GM23338 (cell line): Measurements from ENCODE around the gene TTC39B. TPM values are rescaled to one million over a fixed set of nuclear protein-coding genes. Genes with fewer than 3 reads are reported as not detected.

Experiments
- ATAC-seq: fragments of 200-7000 bp; cut with Tn5 transposase; 3 replicates; pipeline ENCODE4 v1.9.1; 2020
- DNase-seq: peaks from one replicate; pipeline ENCODE4 v3.0.0-alpha.2; 2015; ENCODE audit warnings: low spot score
- H2AFZ ChIP-seq: fragments of 200-600 bp; sonication (generic); 2 replicates; pipeline ENCODE4 v1.8.0; 2016; ENCODE audit warnings: antibody characterized with exemption, mild to moderate bottlenecking, moderate library complexity
- H3F3A ChIP-seq: fragments of 200-600 bp; sonication (generic); replicated peaks from 2 replicates; pipeline ENCODE4 v1.8.0; 2017; ENCODE audit warnings: antibody characterized with exemption, mixed run types, low read depth
- H3K27ac ChIP-seq: fragments of 200-600 bp; sonication (generic); 2 replicates; pipeline ENCODE4 v1.6.1; 2016; ENCODE audit warnings: low read depth
- H3K27me3 ChIP-seq: fragments of 200-600 bp; sonication (generic); 2 replicates; pipeline ENCODE4 v1.8.0; 2016; ENCODE audit warnings: mild to moderate bottlenecking, mixed run types, moderate library complexity; ENCODE audit not compliant: insufficient read depth
- H3K36me3 ChIP-seq: fragments of 200-600 bp; sonication (generic); 2 replicates; pipeline ENCODE4 v1.8.0; 2016; ENCODE audit warnings: mild to moderate bottlenecking; ENCODE audit not compliant: insufficient read depth
- H3K4me1 ChIP-seq: fragments of 200-600 bp; sonication (generic); 2 replicates; pipeline ENCODE4 v1.8.0; 2016; ENCODE audit warnings: mild to moderate bottlenecking, moderate library complexity; ENCODE audit not compliant: insufficient read depth
- H3K4me2 ChIP-seq: fragments of 200-600 bp; sonication (generic); 2 replicates; pipeline ENCODE4 v1.7.1; 2017; ENCODE audit warnings: mixed run types
- H3K4me3 ChIP-seq: fragments of 200-600 bp; sonication (generic); 2 replicates; pipeline ENCODE4 v1.6.1; 2016; ENCODE audit warnings: mixed run types
- H3K79me2 ChIP-seq: fragments of 200-600 bp; sonication (generic); replicated peaks from 2 replicates; pipeline ENCODE4 v1.8.0; 2017; ENCODE audit warnings: mild to moderate bottlenecking; ENCODE audit not compliant: insufficient read depth
- H3K9me2 ChIP-seq: fragments of 200-600 bp; sonication (generic); 2 replicates; pipeline ENCODE4 v1.8.0; 2017; ENCODE audit not compliant: insufficient read depth
- H4K20me1 ChIP-seq: fragments of 200-600 bp; sonication (generic); replicated peaks from 2 replicates; pipeline ENCODE4 v1.8.0; 2017; ENCODE audit warnings: mild to moderate bottlenecking; ENCODE audit not compliant: insufficient read depth
- H3K27ac Mint-ChIP-seq: 2 replicates; pipeline ENCODE4 v1.8.0; 2020; ENCODE audit warnings: inconsistent platforms, mild to moderate bottlenecking, moderate library complexity, mixed read lengths
- H3K27me3 Mint-ChIP-seq: 3 replicates; pipeline ENCODE4 v1.8.0; 2022; ENCODE audit warnings: low read depth, mild to moderate bottlenecking, moderate library complexity, mixed read lengths, inconsistent platforms; ENCODE audit not compliant: insufficient read depth, poor library complexity
- H3K36me3 Mint-ChIP-seq: 3 replicates; pipeline ENCODE4 v1.8.0; 2021; ENCODE audit warnings: low read depth, mild to moderate bottlenecking, inconsistent platforms, moderate library complexity, mixed read lengths
- H3K4me1 Mint-ChIP-seq: 3 replicates; pipeline ENCODE4 v1.8.0; 2020; ENCODE audit warnings: mild to moderate bottlenecking, inconsistent platforms, mixed read lengths
- H3K4me3 Mint-ChIP-seq: 3 replicates; pipeline ENCODE4 v1.8.0; 2021; ENCODE audit warnings: moderate library complexity, mild to moderate bottlenecking, inconsistent platforms, mixed read lengths
- H3K9me3 Mint-ChIP-seq: 3 replicates; pipeline ENCODE4 v1.8.0; 2020; ENCODE audit warnings: moderate library complexity, mild to moderate bottlenecking, inconsistent platforms, mixed read lengths
- CREB1 ChIP-seq: fragments of 250-450 bp; sonication (Bioruptor Pico); IDR thresholded peaks from 2 replicates; pipeline ENCODE4 v1.5.0; 2020; ENCODE audit warnings: low read depth, mild to moderate bottlenecking, moderate library complexity
- EZH2 ChIP-seq: fragments of 200-600 bp; sonication (generic); IDR thresholded peaks from one replicate; pipeline ENCODE4 v1.8.0; 2017; ENCODE audit warnings: antibody characterized with exemption, mild to moderate bottlenecking, low read depth; ENCODE audit not compliant: unreplicated experiment
- JUNB ChIP-seq: IDR thresholded peaks from one replicate; pipeline ENCODE4 v1.6.1; 2016; ENCODE audit warnings: antibody characterized with exemption; ENCODE audit not compliant: unreplicated experiment
- NANOG ChIP-seq: IDR thresholded peaks from 2 replicates; pipeline ENCODE4 v1.6.1; 2016; ENCODE audit warnings: antibody characterized with exemption, borderline replicate concordance
- STAT1 ChIP-seq: IDR thresholded peaks from one replicate; pipeline ENCODE4 v1.6.1; 2016; ENCODE audit warnings: antibody characterized with exemption; ENCODE audit not compliant: unreplicated experiment
- ZNF114 ChIP-seq: fragments of 250-450 bp; sonication (Bioruptor Pico); IDR thresholded peaks from 2 replicates; pipeline ENCODE4 v1.5.0; 2020; ENCODE audit warnings: mild to moderate bottlenecking, moderate library complexity
- ZNF331 ChIP-seq: fragments of 250-450 bp; sonication (Bioruptor Pico); IDR thresholded peaks from 2 replicates; pipeline ENCODE4 v1.5.0; 2020; ENCODE audit warnings: low read depth, mild to moderate bottlenecking, moderate library complexity
- polyA plus RNA-seq: library from polyadenylated mRNA; unstranded; fragments of >200 nt; fragmentation: Nextera tagmentation; extraction: Ambion mirVana; gene quantifications from 2 replicates; pipeline ENCODE4 v1.2.1, GENCODE V29; 2016
- total RNA-seq: library from RNA; depleted of rRNA; stranded (reverse); fragments of >200 nt; shearing (Covaris generic); gene quantifications from 2 replicates; pipeline ENCODE4 v1.2.3, GENCODE V29; 2014
- TF ChIP-seq, protein P1 (sequence below): IDR thresholded peaks from one replicate; pipeline ENCODE4 v1.6.1; 2018; ENCODE audit warnings: antibody characterized with exemption; ENCODE audit not compliant: unreplicated experiment
- TF ChIP-seq, protein P2 (sequence below): IDR thresholded peaks from 2 replicates; pipeline ENCODE4 v1.6.1; 2016; ENCODE audit warnings: antibody characterized with exemption

Gene TTC39B
- total and polyA plus RNA-seq, 2 experiments from 2014 or later = 2.8 to 11.1 TPM

DNA sequence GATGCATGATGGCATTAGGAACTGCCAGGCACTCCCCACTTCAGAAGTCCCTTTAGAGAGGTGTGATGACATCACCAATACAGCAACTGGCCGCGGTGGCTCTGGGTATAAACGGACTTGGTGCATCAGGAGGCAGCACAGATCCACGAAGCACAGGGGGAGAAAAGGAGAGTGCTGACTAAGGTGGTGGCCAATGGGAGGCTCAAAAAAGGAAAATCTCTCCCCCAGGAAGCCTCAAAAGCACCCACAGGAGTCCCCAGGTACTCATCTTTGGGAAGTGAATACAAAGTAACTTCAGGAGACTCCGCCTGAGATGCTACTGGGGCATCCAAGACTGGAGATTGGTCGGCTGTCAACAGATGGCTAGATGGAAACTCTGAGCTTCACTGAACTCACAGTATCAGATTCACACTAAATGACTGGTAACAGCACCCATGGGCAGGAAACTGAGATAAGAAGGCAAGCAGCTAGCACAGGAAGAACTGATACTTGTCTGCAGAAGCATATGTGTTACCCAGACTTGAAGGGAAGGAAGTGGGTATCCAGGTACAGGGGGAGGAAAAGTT lies 7.6 kb downstream of the TTC39B start (continued):
- TF ChIP-seq, protein P1, sequence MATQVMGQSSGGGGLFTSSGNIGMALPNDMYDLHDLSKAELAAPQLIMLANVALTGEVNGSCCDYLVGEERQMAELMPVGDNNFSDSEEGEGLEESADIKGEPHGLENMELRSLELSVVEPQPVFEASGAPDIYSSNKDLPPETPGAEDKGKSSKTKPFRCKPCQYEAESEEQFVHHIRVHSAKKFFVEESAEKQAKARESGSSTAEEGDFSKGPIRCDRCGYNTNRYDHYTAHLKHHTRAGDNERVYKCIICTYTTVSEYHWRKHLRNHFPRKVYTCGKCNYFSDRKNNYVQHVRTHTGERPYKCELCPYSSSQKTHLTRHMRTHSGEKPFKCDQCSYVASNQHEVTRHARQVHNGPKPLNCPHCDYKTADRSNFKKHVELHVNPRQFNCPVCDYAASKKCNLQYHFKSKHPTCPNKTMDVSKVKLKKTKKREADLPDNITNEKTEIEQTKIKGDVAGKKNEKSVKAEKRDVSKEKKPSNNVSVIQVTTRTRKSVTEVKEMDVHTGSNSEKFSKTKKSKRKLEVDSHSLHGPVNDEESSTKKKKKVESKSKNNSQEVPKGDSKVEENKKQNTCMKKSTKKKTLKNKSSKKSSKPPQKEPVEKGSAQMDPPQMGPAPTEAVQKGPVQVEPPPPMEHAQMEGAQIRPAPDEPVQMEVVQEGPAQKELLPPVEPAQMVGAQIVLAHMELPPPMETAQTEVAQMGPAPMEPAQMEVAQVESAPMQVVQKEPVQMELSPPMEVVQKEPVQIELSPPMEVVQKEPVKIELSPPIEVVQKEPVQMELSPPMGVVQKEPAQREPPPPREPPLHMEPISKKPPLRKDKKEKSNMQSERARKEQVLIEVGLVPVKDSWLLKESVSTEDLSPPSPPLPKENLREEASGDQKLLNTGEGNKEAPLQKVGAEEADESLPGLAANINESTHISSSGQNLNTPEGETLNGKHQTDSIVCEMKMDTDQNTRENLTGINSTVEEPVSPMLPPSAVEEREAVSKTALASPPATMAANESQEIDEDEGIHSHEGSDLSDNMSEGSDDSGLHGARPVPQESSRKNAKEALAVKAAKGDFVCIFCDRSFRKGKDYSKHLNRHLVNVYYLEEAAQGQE = no peak

DNA sequence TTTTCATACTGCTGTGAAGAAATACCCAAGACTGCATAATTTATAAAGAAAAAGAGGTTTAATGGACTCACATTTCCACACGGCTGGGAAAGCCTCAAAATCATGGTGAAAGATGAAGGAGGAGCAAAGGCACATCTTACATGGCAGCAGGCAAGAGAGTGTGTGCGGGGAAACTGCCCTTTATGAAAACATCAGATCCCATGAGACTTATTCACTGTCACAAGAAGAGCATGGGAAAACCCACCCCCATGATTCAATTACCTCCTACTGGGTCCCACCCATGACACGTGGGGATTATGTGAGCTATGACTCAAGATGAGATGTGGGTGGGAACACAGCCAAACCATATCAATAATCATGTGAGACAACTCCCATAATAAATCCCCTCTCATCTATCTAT lies 8.7 kb downstream of the TTC39B start:
- H3K36me3 ChIP-seq = no peaks in the 10 kb centered on the region; the same call in 1 of the 2 replicates
- Mint-ChIP-seq H3K4me1 (peaks cover 18% of the 10 kb centered on the region), H3K9me3 (peaks cover 11% of the 10 kb centered on the region), H3K36me3 (peaks cover 34% of the 10 kb centered on the region), H3K4me3 (no peak overlapping the region), H3K27ac (no peak overlapping the region), H3K27me3 (peaks cover 9% of the 10 kb centered on the region)
- TF ChIP-seq NANOG = no peak
- no peak overlapping the region for H3K4me3 ChIP-seq
- no peaks in the 10 kb centered on the region for H3K27me3 ChIP-seq
- H4K20me1 ChIP-seq = no peaks in the 10 kb centered on the region
- no peak overlapping the region for H2AFZ ChIP-seq
- no peak overlapping the region for H3K27ac ChIP-seq
- peaks cover 8% of the 10 kb centered on the region; the same call in 1 of the 2 replicates for H3K4me1 ChIP-seq
- peaks cover 39% of the 10 kb centered on the region for H3K79me2 ChIP-seq
- H3F3A ChIP-seq = no peaks in the 10 kb centered on the region
- ATAC-seq (no peak), DNase-seq (no peak)
- H3K9me2 ChIP-seq = 0 out of 2 replicates have a peak, but pooled peaks cover 3% of the 10 kb centered on the region
- H3K4me2 ChIP-seq = no peak overlapping the region

DNA sequence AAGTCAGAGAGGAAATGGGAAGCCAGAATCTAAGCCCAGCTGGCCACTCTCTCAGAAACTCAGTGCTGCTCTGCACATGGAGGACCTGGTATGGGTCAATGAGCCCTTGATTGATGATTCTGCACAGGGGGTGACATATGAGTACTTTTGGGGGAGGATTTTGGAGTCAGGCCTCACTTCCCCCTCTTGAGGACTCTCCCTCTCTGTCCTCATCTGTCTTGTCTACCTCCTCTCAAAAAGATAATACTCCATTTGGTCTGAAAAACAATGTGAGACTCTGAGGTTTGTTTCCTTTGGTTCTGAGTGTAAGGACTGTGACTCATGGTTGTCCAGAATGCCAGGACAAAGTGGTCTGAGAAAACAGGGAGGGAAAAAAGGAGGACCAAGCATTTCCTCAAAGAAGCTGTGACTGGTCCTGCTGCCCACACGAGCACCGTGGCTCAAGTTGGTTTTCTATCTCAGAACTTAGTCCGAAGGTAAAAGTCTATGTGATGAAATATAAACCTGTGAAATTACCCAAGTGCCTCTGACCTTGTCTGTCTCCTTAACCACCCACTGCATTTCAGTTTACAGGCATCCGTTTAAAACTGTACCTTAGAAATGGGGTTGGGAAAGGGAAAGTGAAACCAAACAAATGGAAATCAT lies 11.1 kb downstream of the TTC39B start:
- Mint-ChIP-seq H3K4me3 (no peak overlapping the region), H3K36me3 (peaks cover 34% of the 10 kb centered on the region), H3K4me1 (peaks cover 22% of the 10 kb centered on the region), H3K9me3 (peaks cover 11% of the 10 kb centered on the region), H3K27me3 (peaks cover 7% of the 10 kb centered on the region), H3K27ac (no peak overlapping the region)
- Histone ChIP-seq H3F3A (no peaks in the 10 kb centered on the region), H3K27ac (no peak overlapping the region), H3K4me2 (no peak overlapping the region), H3K36me3 (no peaks in the 10 kb centered on the region), H3K4me3 (no peak overlapping the region), H2AFZ (no peak overlapping the region), H3K79me2 (peaks cover 31% of the 10 kb centered on the region), H3K9me2 (0 out of 2 replicates have a peak, but pooled peaks cover 3% of the 10 kb centered on the region), H3K4me1 (peaks cover 15% of the 10 kb centered on the region), H4K20me1 (no peaks in the 10 kb centered on the region), H3K27me3 (no peaks in the 10 kb centered on the region)
- DNase-seq (no peak), ATAC-seq (no peak)
- TF ChIP-seq ZNF331 (CRISPR knock-in tag) (no peak), CREB1 (CRISPR knock-in tag) (no peak), STAT1 (no peak), EZH2 (no peak), ZNF114 (CRISPR knock-in tag) (no peak), JUNB (no peak)
- TF ChIP-seq, protein P2, sequence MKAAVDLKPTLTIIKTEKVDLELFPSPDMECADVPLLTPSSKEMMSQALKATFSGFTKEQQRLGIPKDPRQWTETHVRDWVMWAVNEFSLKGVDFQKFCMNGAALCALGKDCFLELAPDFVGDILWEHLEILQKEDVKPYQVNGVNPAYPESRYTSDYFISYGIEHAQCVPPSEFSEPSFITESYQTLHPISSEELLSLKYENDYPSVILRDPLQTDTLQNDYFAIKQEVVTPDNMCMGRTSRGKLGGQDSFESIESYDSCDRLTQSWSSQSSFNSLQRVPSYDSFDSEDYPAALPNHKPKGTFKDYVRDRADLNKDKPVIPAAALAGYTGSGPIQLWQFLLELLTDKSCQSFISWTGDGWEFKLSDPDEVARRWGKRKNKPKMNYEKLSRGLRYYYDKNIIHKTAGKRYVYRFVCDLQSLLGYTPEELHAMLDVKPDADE = no peak
